Stimulated activated CD8-positive, alpha-beta memory T cell treated with anti-CD3 and anti-CD28 coated beads, Interleukin-7, amount 100 ng/mL, for 48 hours (primary cell): Measurements from ENCODE around the gene SLC25A2.
"Not testable (repeated sequence)": the region's sequence is repeated elsewhere in the genome, so short reads cannot be mapped to it uniquely, and the experiment has no call there.

Source experiments
- DNase-seq, 2 donors: peaks; one replicate each; pipeline ENCODE4 v3.0.0-alpha.2; 2020; ENCODE audit warnings: low read depth in 1 of 2; ENCODE audit errors: extremely low read depth in 1 of 2

The SLC25A2 gene

DNA sequence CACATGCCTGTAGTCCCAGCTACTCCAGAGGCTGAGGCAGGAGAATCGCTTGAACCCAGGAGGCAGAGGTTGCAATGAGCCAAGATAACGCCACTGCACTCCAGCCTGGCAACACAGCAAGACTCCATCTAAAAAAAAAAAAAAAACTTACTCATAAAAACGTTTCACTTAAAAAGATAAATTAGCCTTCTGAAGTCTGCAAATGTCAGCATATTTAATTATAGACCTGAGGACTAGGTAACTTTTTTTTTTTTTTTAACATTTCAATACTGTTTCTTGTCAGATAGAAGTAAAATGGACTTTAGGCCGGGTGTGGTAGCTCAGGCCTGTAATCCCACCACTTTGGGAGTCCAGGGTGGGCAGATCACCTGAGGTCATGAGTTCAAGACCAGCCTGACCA, 13.1 kb upstream of the SLC25A2 start:
- DNase-seq = not testable (repeated sequence)

DNA sequence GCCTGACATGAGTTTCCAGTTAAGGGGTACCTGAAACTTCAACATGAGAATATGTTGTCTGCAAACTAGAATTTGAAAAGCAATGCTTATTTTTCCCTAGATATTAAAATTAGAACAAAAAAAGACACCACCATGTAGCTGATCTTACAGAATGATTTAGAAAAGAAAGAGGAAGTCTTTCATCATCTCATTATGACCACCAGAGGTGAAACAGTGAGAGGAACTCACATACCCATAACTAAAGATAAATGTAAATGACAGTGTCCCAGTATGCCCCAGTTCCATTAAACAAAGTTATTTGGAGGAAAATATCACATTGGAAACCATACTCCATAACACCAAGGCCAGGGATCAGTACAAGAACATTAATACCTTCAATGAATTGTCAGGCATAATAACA, 9.9 kb upstream of the SLC25A2 start:
- no peak for DNase-seq

DNA sequence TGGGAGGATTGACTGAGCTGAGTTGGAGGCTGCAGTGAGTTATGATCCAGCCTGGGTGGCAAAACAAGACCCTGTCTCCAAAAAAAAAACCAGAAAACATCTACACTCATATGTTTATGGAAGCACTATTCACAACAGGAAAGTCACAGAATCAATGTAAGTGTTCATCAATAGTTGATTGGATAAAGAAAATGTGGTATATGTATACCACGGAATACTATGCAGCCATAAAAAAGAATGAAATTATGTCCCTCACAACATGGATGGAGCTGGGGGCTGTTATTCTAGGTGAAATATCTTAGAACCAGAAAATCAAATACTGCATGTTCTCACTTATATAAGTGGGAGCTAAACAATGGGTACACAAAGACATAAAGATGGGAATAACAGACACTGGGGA, 2.8 kb upstream of the SLC25A2 start:
- no peak for DNase-seq

DNA sequence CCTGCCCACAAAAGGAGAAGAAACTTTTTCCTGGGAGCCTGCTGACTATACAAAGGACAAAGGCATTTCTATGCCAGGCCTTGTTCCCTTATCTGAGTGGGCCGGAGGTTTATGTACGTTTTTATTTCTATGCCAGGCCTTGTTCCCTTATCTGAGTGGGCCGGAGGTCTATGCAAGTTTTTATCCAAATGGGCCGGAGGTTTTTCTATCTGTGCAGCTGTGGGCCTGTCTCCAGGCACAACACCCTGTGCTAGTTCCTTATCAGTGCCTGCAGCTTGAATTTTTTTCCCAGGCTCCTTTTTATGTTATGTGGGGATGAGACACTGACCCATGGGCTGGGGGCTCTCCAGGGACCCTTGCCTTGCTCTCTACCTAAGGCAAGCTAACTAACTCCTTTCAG, 5.5 kb downstream of the SLC25A2 start:
- no peak for DNase-seq

DNA sequence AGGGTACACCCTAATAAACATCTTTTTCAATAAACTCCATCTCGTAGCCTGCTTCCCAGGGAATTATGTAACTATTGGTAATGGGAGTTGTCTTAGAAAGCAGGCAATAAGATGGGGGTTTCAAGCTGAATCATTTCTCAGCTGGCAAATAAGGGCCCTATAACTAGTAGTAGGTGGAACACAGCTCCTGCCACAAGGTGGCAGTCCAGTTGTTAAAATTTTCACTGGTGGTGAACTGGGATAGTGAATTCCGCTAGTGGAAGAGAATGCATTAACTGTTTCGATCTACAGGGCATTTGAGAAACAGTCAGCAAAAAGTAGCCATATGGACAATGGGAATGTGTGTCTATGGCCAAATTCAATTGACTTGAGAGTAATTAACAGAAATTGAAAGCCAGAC, 30.9 kb downstream of the SLC25A2 start:
- DNase-seq = no peak

DNA sequence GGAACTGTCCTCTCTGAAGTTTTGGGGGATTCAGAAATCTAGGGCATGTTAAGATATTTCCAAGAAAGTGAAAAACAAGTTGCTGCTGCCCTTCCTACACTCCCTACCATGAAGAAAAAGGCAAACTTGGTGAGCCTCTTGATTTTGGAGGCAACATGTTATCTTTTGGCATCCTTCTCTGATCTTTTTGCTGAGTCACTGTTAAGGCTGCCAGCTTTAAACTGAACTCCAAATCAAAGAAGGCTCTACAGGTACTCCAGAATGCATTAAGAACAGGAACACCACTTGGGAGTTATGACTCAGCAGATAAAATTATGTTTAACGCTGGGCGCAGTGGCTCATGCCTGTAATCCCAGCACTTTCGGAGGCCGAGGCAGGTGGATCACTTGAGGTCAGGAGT, 34.7 kb downstream of the SLC25A2 start:
- DNase-seq = no peak

DNA sequence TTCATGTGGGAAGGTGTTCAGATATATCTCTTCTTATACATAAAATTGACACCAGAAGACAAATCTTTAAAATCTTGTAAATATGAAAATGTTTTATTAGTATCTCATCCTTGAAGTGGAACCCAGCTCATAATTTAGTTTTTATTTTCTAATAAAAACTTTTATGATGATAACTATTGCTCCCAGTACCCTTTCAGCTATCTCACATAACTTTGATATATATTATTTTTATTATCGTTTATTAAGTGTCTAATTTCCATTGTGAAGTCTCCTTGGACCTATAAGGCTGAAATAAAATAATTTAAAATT, 42.7 kb downstream of the SLC25A2 start:
- no peak for DNase-seq

DNA sequence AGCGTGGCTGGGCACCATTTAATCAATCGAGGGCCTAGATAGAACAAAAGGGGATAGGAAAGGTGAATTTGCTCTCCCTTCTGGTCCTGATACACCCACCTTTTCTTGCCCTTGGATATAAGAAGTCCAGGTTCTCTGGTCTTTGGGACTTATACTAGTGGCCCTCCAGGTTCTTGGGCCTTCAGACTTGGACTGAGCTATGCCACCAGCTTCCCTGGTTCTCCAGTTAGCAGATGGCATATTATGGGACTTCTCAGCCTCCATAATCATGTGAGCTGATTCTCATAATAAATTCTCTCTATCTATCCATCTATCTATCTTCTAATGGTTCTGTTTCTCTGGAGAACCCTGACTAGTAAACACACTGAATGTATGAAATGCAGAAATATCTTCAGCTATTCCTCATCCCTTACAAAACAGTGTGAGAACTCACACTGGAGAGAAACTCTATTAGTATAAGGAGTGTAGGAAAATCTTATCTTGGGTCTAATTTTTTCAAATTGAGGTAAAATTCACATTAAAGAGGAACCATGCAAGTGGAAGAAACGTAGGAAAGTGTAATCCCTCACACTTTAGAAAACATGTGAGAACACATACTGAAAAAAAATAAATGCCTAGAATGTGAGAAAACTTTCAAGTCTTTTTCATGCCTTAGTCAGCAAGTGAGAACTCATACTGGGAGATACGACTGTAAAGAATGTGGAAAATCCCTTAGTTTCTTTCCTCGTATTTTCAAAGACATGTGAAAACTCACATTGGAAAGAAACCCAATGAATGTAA, 43.2 kb downstream of the SLC25A2 start:
- DNase-seq = no peak

DNA sequence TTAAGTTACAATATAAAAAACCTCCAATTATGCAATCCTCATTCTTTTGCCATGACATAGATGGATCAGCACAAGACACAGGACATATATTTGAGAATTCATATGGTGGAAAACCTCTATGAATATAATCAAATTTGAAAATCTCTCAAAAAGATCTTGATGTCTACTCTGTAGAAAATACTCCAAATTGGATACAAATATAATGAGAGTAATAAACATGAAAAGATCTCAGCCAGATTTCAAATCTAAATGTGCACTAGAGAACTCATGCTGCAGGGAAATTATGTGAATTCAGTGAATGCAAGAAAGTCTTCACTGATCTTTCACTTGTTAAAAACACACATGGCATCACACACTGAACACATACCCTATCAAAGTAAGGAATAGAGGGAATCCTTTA, 44.9 kb downstream of the SLC25A2 start:
- no peak for DNase-seq

DNA sequence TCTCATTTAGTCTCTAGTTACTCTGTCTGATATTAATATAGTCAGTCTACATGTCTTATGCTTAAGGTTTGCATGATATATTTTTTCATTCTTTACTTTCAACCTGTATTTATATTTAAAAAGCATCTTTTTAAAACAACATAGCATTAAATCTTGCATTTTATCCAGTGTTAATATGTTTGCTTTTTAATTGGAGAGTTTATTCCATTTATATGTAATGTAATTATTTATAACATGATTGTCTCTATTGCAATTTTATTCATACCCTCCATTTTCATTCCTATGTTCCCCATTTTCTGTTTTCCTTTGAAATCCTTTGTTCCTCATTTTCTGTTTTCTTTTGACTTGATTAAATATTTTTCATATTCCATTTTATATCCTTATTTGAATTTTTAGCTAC, 45.4 kb downstream of the SLC25A2 start:
- no peak for DNase-seq
